H1 (cell line): ENCODE data around the gene ETS1.

Experiments used
- CHD2 ChIP-seq: IDR thresholded peaks from 2 replicates; pipeline ENCODE4 v1.6.1; 2012; ENCODE audit warnings: low read length, improper control_type of control experiment
- POLR2AphosphoS5 ChIP-seq: IDR thresholded peaks from 2 replicates; pipeline ENCODE4 v1.6.1; 2011; ENCODE audit warnings: low read depth, low read length
- TBP ChIP-seq: IDR thresholded peaks from 2 replicates; pipeline ENCODE4 v1.6.1; 2011; ENCODE audit warnings: low read depth, low read length, improper control_type of control experiment

- TF ChIP-seq CHD2 (no peak), POLR2AphosphoS5 (no peak), TBP (no peak)
Measured at GRCh38 chr11:128520206-128520887, 67.0 kb downstream of the ETS1 start.
